A549 (cell line): Measurements from ENCODE around the gene NUP214.

Experiments used
- CTCF ChIP-seq: fragments of >200 bp; sonication (Bioruptor Twin); formaldehyde crosslinking; IDR thresholded peaks from 3 replicates; pipeline ENCODE4 v1.5.1; 2016
- EP300 ChIP-seq, 2 experiments: fragments of >200 bp; sonication (Bioruptor Twin); formaldehyde crosslinking; IDR thresholded peaks; 2 replicates in 1 of 2; 3 replicates in 1 of 2; pipeline ENCODE4 v1.6.1; 2016 to 2017
- HDAC2 ChIP-seq: fragments of 200-600 bp; sonication (generic); IDR thresholded peaks from 2 replicates; pipeline ENCODE4 v1.6.1; 2016
- MAX ChIP-seq: IDR thresholded peaks from 2 replicates; pipeline ENCODE4 v1.6.1; 2012
- POLR2A ChIP-seq: IDR thresholded peaks from 2 replicates; pipeline ENCODE4 v1.6.1; 2012; ENCODE audit warnings: mild to moderate bottlenecking, low read length
- RAD21 ChIP-seq, 2 experiments: fragments of >200 bp in 1 of 2; sonication (Bioruptor Twin) in 1 of 2; formaldehyde crosslinking in 1 of 2; IDR thresholded peaks in 1 of 2; conservative IDR thresholded peaks in 1 of 2; 2 replicates in 1 of 2; 3 replicates in 1 of 2; pipeline ENCODE4 v1.6.1; 2012 to 2018; ENCODE audit warnings: inconsistent platforms in 1 of 2
- USF2 ChIP-seq: fragments of 450-650 bp; IDR thresholded peaks from 2 replicates; pipeline ENCODE4 v1.6.1; 2014; ENCODE audit warnings: antibody characterized with exemption

- TF ChIP-seq HDAC2 (no peak), CTCF (no peak), RAD21 (conservative IDR thresholded peaks at IDR 0.05 in 1 of 2, IDR thresholded peaks at IDR 0.05 in 1 of 2) (no peak), POLR2A (no peak), EP300 (IDR thresholded peaks at IDR 0.05) (no peak), USF2 (no peak), MAX (no peak)
Observed at GRCh38 chr9:131095666-131096268, 29.6 kb upstream of the NUP214 start.
